HepG2 (cell line): ENCODE results near the gene POU3F1. TPM values are rescaled to one million over a fixed set of nuclear protein-coding genes. Genes with fewer than 3 reads are reported as not detected.

Experiments used
- ATAC-seq: fragments of 200-7000 bp; cut with Tn5 transposase; 3 replicates; pipeline ENCODE4 v1.9.1; 2020; ENCODE audit warnings: mild to moderate bottlenecking, moderate library complexity
- BruUV-seq: library from RNA; stranded (reverse); fragments of 400-500 nt; replicated peaks from 2 replicates; lab custom pipeline; 2021; lab: Mats Ljungman, UMichigan
- CTCF ChIA-PET: fragments of 300-600 bp; formaldehyde crosslinking; extraction: SDS; loops from one replicate; lab custom pipeline; 2021; ENCODE audit warnings: low total read pairs, inconsistent platforms, low intra/inter-chr PET ratio; lab: Yijun Ruan, JAX
- POLR2A ChIA-PET: fragments of 350-600 bp; sonication (Branson Sonifier 250); formaldehyde crosslinking; loops from one replicate; lab custom pipeline; 2020; ENCODE audit warnings: antibody characterized with exemption, inconsistent platforms; lab: Yijun Ruan, JAX
- DNase-seq: peaks from one replicate; pipeline ENCODE4 v3.0.0-alpha.2; 2015; ENCODE audit warnings: low spot score
- FAIRE-seq: peaks from 3 replicates; lab custom pipeline; 2011; peaks lifted over from hg19 to GRCh38; lab: Jason Lieb, UNC
- H2AFZ ChIP-seq: one replicate; pipeline ENCODE4 v1.6.1; 2011; ENCODE audit warnings: low read length, inconsistent platforms
- H3K27ac ChIP-seq: fragments of 300-600 bp; 3 replicates; pipeline ENCODE4 v1.8.0; 2011; ENCODE audit warnings: mixed run types, mild to moderate bottlenecking, mixed read lengths, low read length, inconsistent platforms; ENCODE audit not compliant: insufficient read depth; ENCODE audit errors: extremely low read length
- H3K27me3 ChIP-seq, 2 experiments: fragments of 200-600 bp in 1 of 2; 2 replicates in 1 of 2; 3 replicates in 1 of 2; pipeline versions ENCODE4 v1.6.0 to v1.8.0; 2011; ENCODE audit warnings: low read length in 2 of 2, mild to moderate bottlenecking in 2 of 2, moderate library complexity in 2 of 2, inconsistent platforms in 1 of 2; ENCODE audit not compliant: insufficient read depth in 2 of 2, control insufficient read depth in 1 of 2
- H3K36me3 ChIP-seq, 2 experiments: fragments of 200-600 bp in 1 of 2; replicated peaks in 1 of 2; 2 replicates in 1 of 2; 3 replicates in 1 of 2; pipeline versions ENCODE4 v1.5.1 to v1.8.0; 2011; ENCODE audit warnings: low read length in 2 of 2, inconsistent platforms in 1 of 2; ENCODE audit not compliant: insufficient read depth in 2 of 2, control insufficient read depth in 1 of 2
- H3K4me1 ChIP-seq: 2 replicates; pipeline ENCODE4 v1.5.1; 2012; ENCODE audit warnings: low read length, inconsistent platforms; ENCODE audit not compliant: insufficient read depth
- H3K4me2 ChIP-seq: 2 replicates; pipeline ENCODE4 v1.6.0; 2011; ENCODE audit warnings: low read depth, low read length, inconsistent platforms
- H3K4me3 ChIP-seq, 3 experiments: fragments of 200-600 bp in 1 of 3; sonication (generic), shearing (Covaris generic) in 1 of 3; replicated peaks in 1 of 3; 2 replicates each; pipeline ENCODE4 v1.5.1; 2011 to 2016; ENCODE audit warnings: low read length in 3 of 3, inconsistent platforms in 2 of 3, low read depth in 2 of 3, mild to moderate bottlenecking in 2 of 3, control low read depth in 1 of 3, mixed read lengths in 1 of 3; ENCODE audit not compliant: insufficient read depth in 1 of 3
- H3K79me2 ChIP-seq: one replicate; pipeline ENCODE4 v1.6.1; 2011; ENCODE audit warnings: low read length, inconsistent platforms; ENCODE audit not compliant: insufficient read depth
- H3K9ac ChIP-seq: 2 replicates; pipeline ENCODE4 v1.6.0; 2011; ENCODE audit warnings: mild to moderate bottlenecking, low read depth, low read length, inconsistent platforms; ENCODE audit not compliant: insufficient read depth
- H3K9me3 ChIP-seq: 2 replicates; pipeline ENCODE4 v1.5.1; 2012; ENCODE audit warnings: mild to moderate bottlenecking, low read length
- H4K20me1 ChIP-seq: 2 replicates; pipeline ENCODE4 v1.6.0; 2011; ENCODE audit warnings: inconsistent platforms, mild to moderate bottlenecking, low read length, moderate library complexity; ENCODE audit not compliant: insufficient read depth
- DNMT3B ChIP-seq: conservative IDR thresholded peaks from 2 replicates; pipeline ENCODE4 v1.6.1; 2016; ENCODE audit warnings: missing biosample characterization, control low read depth
- DPF2 ChIP-seq: sonication (generic); formaldehyde crosslinking; IDR thresholded peaks from 2 replicates; pipeline ENCODE4 v1.4.0; 2020; ENCODE audit warnings: mild to moderate bottlenecking, low read depth, missing genetic modification reagents, borderline replicate concordance
- ESRRA ChIP-seq: sonication (generic); formaldehyde crosslinking; IDR thresholded peaks from 2 replicates; pipeline ENCODE4 v1.5.1; 2020; ENCODE audit warnings: mild to moderate bottlenecking, low read depth, missing genetic modification reagents
- KDM5A ChIP-seq: fragments of 200-600 bp; sonication (generic); IDR thresholded peaks from 2 replicates; pipeline ENCODE4 v1.7.0; 2018; ENCODE audit warnings: antibody characterized with exemption, mild to moderate bottlenecking, low read length, borderline replicate concordance
- KMT2B ChIP-seq: IDR thresholded peaks from 2 replicates; pipeline ENCODE4 v1.6.1; 2016; ENCODE audit warnings: missing genetic modification reagents, missing compliant biosample characterization
- POLR2A ChIP-seq, 2 experiments: IDR thresholded peaks; 2 replicates each; pipeline ENCODE4 v1.6.1; 2011; ENCODE audit warnings: low read depth in 2 of 2, low read length in 2 of 2, mild to moderate bottlenecking in 1 of 2, moderate library complexity in 1 of 2; ENCODE audit not compliant: insufficient read depth in 1 of 2
- RFXANK ChIP-seq: IDR thresholded peaks from 2 replicates; pipeline ENCODE4 v1.6.1; 2016
- TBP ChIP-seq: sonication (generic); formaldehyde crosslinking; IDR thresholded peaks from 2 replicates; pipeline ENCODE4 v1.5.0; 2020; ENCODE audit warnings: missing genetic modification reagents
- ZNF253 ChIP-seq: sonication (generic); formaldehyde crosslinking; IDR thresholded peaks from 2 replicates; pipeline ENCODE4 v1.8.0; 2022; ENCODE audit warnings: mild to moderate bottlenecking, missing genetic modification reagents, borderline replicate concordance
- ZNF256 ChIP-seq: sonication (generic); formaldehyde crosslinking; conservative IDR thresholded peaks from 2 replicates; pipeline ENCODE4 v1.4.0; 2020; ENCODE audit warnings: missing genetic modification reagents
- ZNF614 ChIP-seq: IDR thresholded peaks from 2 replicates; pipeline ENCODE4 v1.6.1; 2018; ENCODE audit warnings: missing biosample characterization, missing genetic modification reagents, inconsistent platforms, borderline replicate concordance
- ZNF740 ChIP-seq: sonication (generic); formaldehyde crosslinking; IDR thresholded peaks from 2 replicates; pipeline ENCODE4 v1.4.0; 2020; ENCODE audit warnings: missing genetic modification reagents
- ZNF782 ChIP-seq: sonication (generic); formaldehyde crosslinking; IDR thresholded peaks from 2 replicates; pipeline ENCODE4 v1.4.0; 2020; ENCODE audit warnings: missing genetic modification reagents, mild to moderate bottlenecking, borderline replicate concordance
- WGBS: methylation state at CpG from one replicate; pipeline ENCODE4 v1.1.6; 2017; ENCODE audit warnings: low lambda C conversion rate; 5-methylcytosine and 5-hydroxymethylcytosine counted together
- in situ Hi-C: cut with HindIII; loops from 2 replicates; pipeline ENCODE4 v1.10.0; 2017; ENCODE audit warnings: low pct_unique_long_range_greater_than_20kb; ENCODE audit not compliant: extremely low pct_ligation_motif_present
- intact Hi-C: fragments of 100-400 bp; cut with micrococcal nuclease; formaldehyde crosslinking; loops from one replicate; pipeline ENCODE4 v1.10.0; 2022; ENCODE audit not compliant: unreplicated experiment
- polyA plus RNA-seq, 8 experiments: library from polyadenylated mRNA; depleted of rRNA in 3 of 8; stranded (reverse) in 7 of 8; unstranded in 1 of 8; fragments of >200 nt; fragmentation: Illumina TruSeq in 4 of 8; extraction: Trizol in 4 of 8; gene quantifications; 2 replicates each; pipeline versions ENCODE4 v1.2.1 to v1.2.3, GENCODE V29; 2011 to 2016; ENCODE audit warnings: low read depth in 4 of 8, missing spikeins in 1 of 8, mixed read lengths in 1 of 8; ENCODE audit not compliant: insufficient read depth in 1 of 8
- total RNA-seq, 5 experiments: library from RNA; depleted of rRNA; stranded (reverse); fragments of >200 nt; fragmentation: Illumina TruSeq; extraction: Trizol; gene quantifications; 2 replicates each; pipeline ENCODE4 v1.2.3, GENCODE V29; 2016; ENCODE audit warnings: low read depth in 1 of 5
- TF ChIP-seq, protein P1 (sequence below): sonication (generic); formaldehyde crosslinking; IDR thresholded peaks from 2 replicates; pipeline ENCODE4 v1.4.0; 2020; ENCODE audit warnings: mild to moderate bottlenecking, low read depth, missing genetic modification reagents
- TF ChIP-seq, protein P2 (sequence below): sonication (generic); formaldehyde crosslinking; IDR thresholded peaks from 2 replicates; pipeline ENCODE4 v1.8.1; 2023; ENCODE audit warnings: missing genetic modification reagents, mild to moderate bottlenecking, borderline replicate concordance

Gene POU3F1
- total and polyA plus RNA-seq, 2 of the 13 experiments (the other 11 are each of a cell fraction or from before 2014, with no cell fraction given) = not detected

- TF ChIP-seq, protein P1, sequence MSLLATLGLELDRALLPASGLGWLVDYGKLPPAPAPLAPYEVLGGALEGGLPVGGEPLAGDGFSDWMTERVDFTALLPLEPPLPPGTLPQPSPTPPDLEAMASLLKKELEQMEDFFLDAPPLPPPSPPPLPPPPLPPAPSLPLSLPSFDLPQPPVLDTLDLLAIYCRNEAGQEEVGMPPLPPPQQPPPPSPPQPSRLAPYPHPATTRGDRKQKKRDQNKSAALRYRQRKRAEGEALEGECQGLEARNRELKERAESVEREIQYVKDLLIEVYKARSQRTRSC (CRISPR knock-in tag) = peak; percentile 82
- TF ChIP-seq DPF2 (CRISPR knock-in tag) (no peak), ZNF256 (peak; percentile 92; the same call in 1 of the 2 replicates), TBP (no peak), ZNF740 (no peak; the same call in 1 of the 2 replicates), KDM5A (peak; percentile 88), ZNF614 (CRISPR knock-in tag) (peak; percentile 87), RFXANK (CRISPR knock-in tag) (peak; percentile 77; the same call in 1 of the 2 replicates), DNMT3B (CRISPR knock-in tag) (peak; percentile 98), ZNF782 (CRISPR knock-in tag) (peak; percentile 40; the same call in 1 of the 2 replicates)
- TF ChIP-seq, protein P2, sequence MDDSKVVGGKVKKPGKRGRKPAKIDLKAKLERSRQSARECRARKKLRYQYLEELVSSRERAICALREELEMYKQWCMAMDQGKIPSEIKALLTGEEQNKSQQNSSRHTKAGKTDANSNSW (CRISPR knock-in tag) = peak; percentile 97; the same call in 1 of the 2 replicates
- TF ChIP-seq, all 625 proteins: peak for 425
Observed at GRCh38 chr1:38012363-38013226, 34.0 kb downstream of the POU3F1 start, which contains the start of gene UTP11 (continued).

- CTCF ChIA-PET = no interaction called here
- intact Hi-C loops = no loop called here
- ATAC-seq (no peak), DNase-seq (no peak), FAIRE-seq (no peak)
- no peak overlapping the region for H3K4me3 ChIP-seq
- H3K4me1 ChIP-seq = peaks cover 54% of the 10 kb centered on the region
- H3K27ac ChIP-seq = no peak overlapping the region
- H3K27me3 ChIP-seq = no peaks in the 10 kb centered on the region; a peak in 1 of 5 replicates
- no peaks in the 10 kb centered on the region for H4K20me1 ChIP-seq
- BruUV-seq = no TSS peak
- WGBS = 91% methylated on average over 6 of the region's 6 CpGs
- in situ Hi-C loops = no loop called here
- H3K79me2 ChIP-seq = peaks cover 19% of the 10 kb centered on the region
- no peak overlapping the region for H2AFZ ChIP-seq
- POLR2A ChIA-PET = interaction anchor here (1.7 to 5.1 kb wide), 3 partner anchors 9 to 20 kb away, joined by 4 to 48 read pairs (median 13); partner anchors contain the start of gene SF3A3
- no peaks in the 10 kb centered on the region for H3K36me3 ChIP-seq
- no peak overlapping the region for H3K9ac ChIP-seq
- H3K4me2 ChIP-seq = no peak overlapping the region
- no peaks in the 10 kb centered on the region for H3K9me3 ChIP-seq
- TF ChIP-seq KMT2B (CRISPR knock-in tag) (no peak), POLR2A (IDR thresholded peaks at IDR 0.05; ENCODE audit: insufficient read depth in 1 of 2, low read depth in 2 of 2, low read length in 2 of 2) (no peak), ESRRA (CRISPR knock-in tag) (no peak), ZNF253 (CRISPR knock-in tag) (no peak)
Observed at GRCh38 chr1:38009841-38010180, 36.8 kb downstream of the POU3F1 start.
